ENCODE data around the gene UGT1A9.

GRCh38 chr2:233711312-233712008, 39.8 kb downstream of the UGT1A9 start:
- peak; percentile 83 to 94 (median 86) for TF ChIP-seq CTCF (optimal IDR thresholded peaks at IDR 0.05 in 1 of 3, IDR thresholded peaks at IDR 0.05 in 1 of 3, conservative IDR thresholded peaks at IDR 0.05 in 1 of 3; ENCODE audit: extremely low read depth in 1 of 3, insufficient read depth in 2 of 3, low read length in 3 of 3)
- TF ChIP-seq EZH2 (IDR thresholded peaks at IDR 0.05; ENCODE audit: low read length), result no peak

Measured in keratinocyte (primary cell).